NB4 (cell line): Measurements from ENCODE around the gene SKIC2.

Experiments
- CTCF ChIP-seq: IDR thresholded peaks from one replicate; pipeline ENCODE4 v1.5.1; 2012; ENCODE audit warnings: low read depth, low read length
- MAX ChIP-seq: IDR thresholded peaks from 2 replicates; pipeline ENCODE4 v1.6.1; 2011; ENCODE audit warnings: low read depth, low read length
- POLR2A ChIP-seq: IDR thresholded peaks from 2 replicates; pipeline ENCODE4 v1.6.1; 2011; ENCODE audit warnings: mild to moderate bottlenecking; ENCODE audit not compliant: insufficient read length; ENCODE audit errors: extremely low read depth

GRCh38 chr6:31954511-31954910, 4.5 kb upstream of the SKIC2 start:
- TF ChIP-seq MAX (no peak), CTCF (no peak), POLR2A (no peak)
